SK-N-SH (cell line): ENCODE results near the gene MLLT10. TPM values are rescaled to one million over a fixed set of nuclear protein-coding genes. Genes with fewer than 3 reads are reported as not detected.

ENCODE experiments used
- CTCF ChIA-PET: fragments of 300-600, 350-600 bp; formaldehyde crosslinking; extraction: SDS; loops from one replicate; lab custom pipeline; 2021; lab: Yijun Ruan, JAX
- POLR2A ChIA-PET: fragments of 350-600 bp; sonication (Branson Sonifier 250); formaldehyde crosslinking; extraction: SDS; loops from one replicate; lab custom pipeline; 2020; ENCODE audit warnings: antibody characterized with exemption, inconsistent platforms; lab: Yijun Ruan, JAX
- DNase-seq: peaks from one replicate; pipeline ENCODE4 v3.0.0; 2012
- H2AFZ ChIP-seq: fragments of 200-600 bp; sonication (generic); 2 replicates; pipeline ENCODE4 v1.8.1; 2016; ENCODE audit warnings: antibody characterized with exemption, mild to moderate bottlenecking, low read depth
- H3F3A ChIP-seq: fragments of 200-600 bp; sonication (generic); replicated peaks from 2 replicates; pipeline ENCODE3; 2016; ENCODE audit warnings: antibody characterized with exemption, mild to moderate bottlenecking; ENCODE audit not compliant: insufficient read depth
- H3K27ac ChIP-seq, 2 experiments: fragments of 200-500 bp in 1 of 2; fragments of 200-600 bp in 1 of 2; sonication (Bioruptor generic) in 1 of 2; sonication (generic), shearing (Covaris generic) in 1 of 2; 2 replicates each; pipeline versions ENCODE4 v1.5.1 to v1.6.1; 2014 to 2016; ENCODE audit warnings: low read depth in 2 of 2, inconsistent platforms in 1 of 2, low read length in 1 of 2, mild to moderate bottlenecking in 1 of 2, mixed read lengths in 1 of 2
- H3K27me3 ChIP-seq: fragments of 200-600 bp; sonication (generic), shearing (Covaris generic); 2 replicates; pipeline ENCODE4 v1.6.1; 2016; ENCODE audit warnings: mixed run types; ENCODE audit not compliant: insufficient read depth
- H3K36me3 ChIP-seq, 2 experiments: fragments of 200-500 bp in 1 of 2; fragments of 200-600 bp in 1 of 2; sonication (Bioruptor generic) in 1 of 2; sonication (generic) in 1 of 2; replicated peaks in 1 of 2; 2 replicates each; pipeline versions ENCODE3 to v1.5.1; 2014 to 2016; ENCODE audit warnings: low read length in 1 of 2, mild to moderate bottlenecking in 1 of 2; ENCODE audit not compliant: insufficient read depth in 2 of 2, control insufficient read depth in 1 of 2
- H3K4me1 ChIP-seq, 2 experiments: fragments of 200-500 bp in 1 of 2; fragments of 200-600 bp in 1 of 2; sonication (Bioruptor generic) in 1 of 2; sonication (generic), shearing (Covaris generic) in 1 of 2; 2 replicates each; pipeline versions ENCODE4 v1.5.1 to v1.6.1; 2014 to 2016; ENCODE audit warnings: low read depth in 1 of 2, low read length in 1 of 2, mixed run types in 1 of 2; ENCODE audit not compliant: insufficient read depth in 2 of 2, control insufficient read depth in 1 of 2
- H3K4me2 ChIP-seq: fragments of 200-600 bp; sonication (generic), shearing (Covaris generic); 2 replicates; pipeline ENCODE4 v1.6.1; 2017; ENCODE audit warnings: mixed run types
- H3K4me3 ChIP-seq, 2 experiments: fragments of 200-500 bp in 1 of 2; fragments of 200-600 bp in 1 of 2; sonication (Bioruptor generic) in 1 of 2; sonication (generic), shearing (Covaris generic) in 1 of 2; 2 replicates each; pipeline versions ENCODE4 v1.5.1 to v1.8.1; 2014 to 2016; ENCODE audit warnings: low read depth in 2 of 2, inconsistent platforms in 1 of 2, low read length in 1 of 2, mild to moderate bottlenecking in 1 of 2, mixed read lengths in 1 of 2, moderate library complexity in 1 of 2
- H3K79me2 ChIP-seq: fragments of 200-600 bp; sonication (generic); 2 replicates; pipeline ENCODE4 v1.8.1; 2017; ENCODE audit warnings: mild to moderate bottlenecking; ENCODE audit not compliant: insufficient read depth
- H3K9ac ChIP-seq: fragments of 200-600 bp; sonication (generic); 2 replicates; pipeline ENCODE4 v1.6.1; 2017; ENCODE audit warnings: mixed run types
- H3K9me2 ChIP-seq: fragments of 200-600 bp; sonication (generic); 2 replicates; pipeline ENCODE4 v1.6.1; 2017; ENCODE audit warnings: mixed run types
- H3K9me3 ChIP-seq: fragments of 200-600 bp; sonication (generic); 2 replicates; pipeline ENCODE4 v1.6.1; 2017; ENCODE audit warnings: mixed run types, mild to moderate bottlenecking, moderate library complexity
- H4K20me1 ChIP-seq: fragments of 200-600 bp; sonication (generic); 2 replicates; pipeline ENCODE4 v1.6.1; 2017; ENCODE audit warnings: mild to moderate bottlenecking, mixed run types; ENCODE audit not compliant: insufficient read depth
- CHD2 ChIP-seq: fragments of 150-350 bp; IDR thresholded peaks from 2 replicates; pipeline ENCODE4 v1.6.1; 2018; ENCODE audit warnings: low read length; ENCODE audit not compliant: partially characterized antibody
- FOSL2 ChIP-seq: IDR thresholded peaks from 2 replicates; pipeline ENCODE4 v1.4.0; 2012; ENCODE audit warnings: low read depth, mild to moderate bottlenecking, moderate library complexity, borderline replicate concordance
- FOXJ3 ChIP-seq: sonication (generic); formaldehyde crosslinking; IDR thresholded peaks from 2 replicates; pipeline ENCODE4 v1.5.1; 2020; ENCODE audit warnings: mild to moderate bottlenecking, missing genetic modification reagents
- FOXM1 ChIP-seq: IDR thresholded peaks from 2 replicates; pipeline ENCODE4 v1.4.0; 2012; ENCODE audit warnings: low read depth, mild to moderate bottlenecking
- MEF2A ChIP-seq: IDR thresholded peaks from 2 replicates; pipeline ENCODE4 v1.4.0; 2012; ENCODE audit warnings: low read depth, borderline replicate concordance
- NFIC ChIP-seq: IDR thresholded peaks from 2 replicates; pipeline ENCODE4 v1.4.0; 2012; ENCODE audit warnings: borderline replicate concordance
- NRF1 ChIP-seq: IDR thresholded peaks from 2 replicates; pipeline ENCODE4 v1.6.1; 2012; ENCODE audit warnings: low read depth, mild to moderate bottlenecking, low read length
- RCOR1 ChIP-seq: fragments of 150-350 bp; IDR thresholded peaks from 2 replicates; pipeline ENCODE4 v1.6.1; 2017; ENCODE audit warnings: antibody characterized with exemption, low read length
- RFX5 ChIP-seq: IDR thresholded peaks from 2 replicates; pipeline ENCODE4 v1.6.1; 2012; ENCODE audit warnings: mild to moderate bottlenecking, improper control_type of control experiment, low read length
- RXRA ChIP-seq: IDR thresholded peaks from 2 replicates; pipeline ENCODE4 v1.4.0; 2012; ENCODE audit warnings: low read depth, mild to moderate bottlenecking, borderline replicate concordance
- SIN3A ChIP-seq: IDR thresholded peaks from 2 replicates; pipeline ENCODE4 v1.6.1; 2012; ENCODE audit warnings: low read depth, mild to moderate bottlenecking, low read length, moderate library complexity, borderline replicate concordance
- SMC3 ChIP-seq: IDR thresholded peaks from 2 replicates; pipeline ENCODE4 v1.6.1; 2012; ENCODE audit warnings: low read depth, low read length, improper control_type of control experiment
- TEAD4 ChIP-seq: IDR thresholded peaks from 2 replicates; pipeline ENCODE4 v1.4.0; 2012; ENCODE audit warnings: mild to moderate bottlenecking, borderline replicate concordance; ENCODE audit not compliant: insufficient read depth
- YY1 ChIP-seq: IDR thresholded peaks from 2 replicates; pipeline ENCODE4 v1.4.0; 2012; ENCODE audit warnings: low read depth, mild to moderate bottlenecking
- WGBS: methylation state at CpG from one replicate; pipeline ENCODE4 v1.1.6; 2017; ENCODE audit warnings: low lambda C conversion rate; 5-methylcytosine and 5-hydroxymethylcytosine counted together
- polyA plus RNA-seq, 3 experiments: library from polyadenylated mRNA; depleted of rRNA; stranded (reverse); fragments of >200 nt; gene quantifications; 2 replicates each; pipeline ENCODE4 v1.2.3, GENCODE V29; 2012
- TF ChIP-seq, protein P1 (sequence below): IDR thresholded peaks from 2 replicates; pipeline ENCODE4 v1.4.0; 2012; ENCODE audit warnings: low read depth, borderline replicate concordance
- TF ChIP-seq, protein P2 (sequence below): IDR thresholded peaks from 2 replicates; pipeline ENCODE4 v1.4.0; 2012; ENCODE audit warnings: low read depth
- TF ChIP-seq, protein P3 (sequence below): fragments of 150-350 bp; IDR thresholded peaks from 2 replicates; pipeline ENCODE4 v1.6.1; 2016; ENCODE audit warnings: mild to moderate bottlenecking, low read depth, low read length

MLLT10 gene
- polyA plus RNA-seq, 1 of the 3 experiments (the other 2 are of a cell fraction): 26.0 TPM

DNA sequence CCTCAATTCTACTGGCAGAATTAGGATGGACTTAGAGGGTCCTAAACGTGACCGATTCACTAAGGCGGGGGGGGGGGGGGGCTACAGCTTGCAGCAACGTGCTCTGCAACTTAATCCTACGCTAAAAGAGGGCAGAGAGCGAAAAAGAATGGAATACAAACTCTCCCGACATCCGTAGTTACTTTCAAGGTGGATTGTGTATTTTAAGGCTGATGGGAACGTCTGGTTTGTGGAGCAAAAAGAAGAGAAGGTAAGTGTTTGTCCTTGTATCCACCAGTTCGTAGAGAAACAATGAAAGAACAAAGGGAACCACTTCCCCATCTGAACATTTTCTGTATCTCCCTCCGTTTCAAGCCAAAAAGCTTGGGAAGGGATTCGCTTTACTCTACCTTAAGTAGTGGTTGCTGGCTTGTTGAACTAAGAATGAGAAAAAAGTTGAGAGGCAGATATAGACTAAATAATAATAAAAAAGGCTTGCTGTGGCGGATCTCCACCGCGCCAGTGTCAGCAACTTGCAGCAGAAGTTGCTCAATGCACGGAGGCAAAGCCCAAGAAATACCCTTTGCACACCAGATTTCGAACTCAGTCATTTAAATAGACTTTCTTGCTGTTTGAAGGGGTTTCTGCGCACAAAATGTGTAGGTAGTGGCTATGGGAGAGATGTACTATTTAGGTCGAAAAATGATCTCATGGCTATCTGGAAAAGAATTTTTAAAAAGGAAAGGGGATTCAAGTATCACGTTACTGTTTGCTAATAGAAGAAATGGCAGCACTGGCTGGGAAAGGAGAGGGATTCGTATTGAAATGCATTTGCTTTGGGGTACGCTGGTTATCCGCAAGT is 9.3 kb upstream of the MLLT10 start:
- no peak for DNase-seq

DNA sequence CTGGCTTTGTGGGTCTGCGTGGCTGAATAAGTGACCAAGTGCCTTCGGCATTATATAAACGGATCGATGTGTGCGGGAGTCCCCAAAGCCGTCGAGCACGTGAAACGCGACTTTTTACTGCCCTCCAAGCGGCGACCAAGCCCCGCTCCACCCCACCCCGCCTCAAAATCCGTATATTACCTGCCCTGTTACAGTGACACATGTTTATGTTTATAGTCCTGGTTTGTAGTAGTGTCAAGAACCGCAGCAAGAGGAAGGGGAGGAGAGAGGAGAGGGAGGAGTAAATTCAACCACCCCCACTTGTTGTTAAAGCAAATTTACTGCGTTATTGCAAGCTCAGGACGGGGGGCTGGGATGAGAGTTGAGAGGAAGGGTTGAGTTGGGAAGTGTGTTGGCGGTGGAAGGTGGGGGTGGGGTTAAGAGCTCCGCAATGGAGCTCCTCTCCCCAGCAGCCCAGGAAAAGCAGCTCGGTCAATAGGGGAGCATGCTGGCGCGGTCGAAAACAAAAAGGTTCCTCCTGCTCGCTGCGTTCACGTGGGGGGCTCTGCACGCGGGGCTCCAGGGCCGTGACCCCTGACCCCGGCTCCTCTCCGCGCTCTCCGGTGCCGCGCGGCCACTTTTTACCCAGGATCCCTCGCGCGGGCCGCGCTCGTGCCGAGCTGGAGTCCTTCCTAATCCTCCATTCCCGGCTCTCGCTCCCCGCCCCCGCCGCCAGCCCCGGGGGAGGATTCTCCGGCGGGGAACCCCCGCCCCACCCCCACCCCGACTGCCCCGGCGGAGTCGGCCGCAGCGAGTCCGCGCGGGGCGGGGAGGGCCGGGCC is 8.5 kb upstream of the MLLT10 start, which contains the start of gene SKIDA1:
Gene SKIDA1 (minus strand): TSS at position 316 of the 821 bp plus-strand sequence. CDS start 7,860 bp downstream, outside the sequence.
- Histone ChIP-seq H3K4me3 (peak within 1 kb of the TSS; percentile 70 to 76), H3K9me3 (no peaks in the 10 kb centered on the region), H3K4me1 (peaks cover 28 to 38% of the 10 kb centered on the region in 2 experiments; a peak in 3 of 4 replicates), H3K9ac (peak within 1 kb of the TSS; percentile 94), H4K20me1 (no peaks in the 10 kb centered on the region), H2AFZ (peak within 1 kb of the TSS; percentile 86), H3K36me3 (no peaks in the 10 kb centered on the region), H3K27ac (peak within 1 kb of the TSS; percentile 98 to 99), H3K4me2 (peak within 1 kb of the TSS; percentile 93), H3K79me2 (peaks cover 27% of the 10 kb centered on the region), H3K27me3 (no peaks in the 10 kb centered on the region), H3F3A (peaks cover 52% of the 10 kb centered on the region), H3K9me2 (no peaks in the 10 kb centered on the region)
- WGBS: 1% methylated on average over 28 of the region's 64 CpGs
- POLR2A ChIA-PET: interaction anchor here (0.6 to 3.1 kb wide), 12 partner anchors 7 to 453 kb away, joined by 3 to 26 read pairs (median 4); partner anchors contain the start of gene MLLT10
- DNase-seq: peak; percentile 86
- CTCF ChIA-PET: interaction anchor here (0.6 to 11.1 kb wide), 5 partner anchors 9 to 256 kb away, joined by 3 to 101 read pairs (median 6); no protein-coding TSS in a partner anchor
- TF ChIP-seq RXRA (0 out of 2 replicates have a peak, but pooled peaks have one; percentile 17), RCOR1 (0 out of 2 replicates have a peak, but pooled peaks have one; percentile 44), FOXJ3 (CRISPR knock-in tag) (0 out of 2 replicates have a peak, but pooled peaks have one; percentile 54), NFIC (0 out of 2 replicates have a peak, but pooled peaks have one; percentile 11), YY1 (0 out of 2 replicates have a peak, but pooled peaks have one; percentile 19), SIN3A (peak; percentile 49), RFX5 (no peak), MEF2A (no peak), FOXM1 (no peak), SMC3 (peak; percentile 1; the same call in 1 of the 2 replicates), TEAD4 (no peak), CHD2 (peak; percentile 87)
- TF ChIP-seq, protein P1, sequence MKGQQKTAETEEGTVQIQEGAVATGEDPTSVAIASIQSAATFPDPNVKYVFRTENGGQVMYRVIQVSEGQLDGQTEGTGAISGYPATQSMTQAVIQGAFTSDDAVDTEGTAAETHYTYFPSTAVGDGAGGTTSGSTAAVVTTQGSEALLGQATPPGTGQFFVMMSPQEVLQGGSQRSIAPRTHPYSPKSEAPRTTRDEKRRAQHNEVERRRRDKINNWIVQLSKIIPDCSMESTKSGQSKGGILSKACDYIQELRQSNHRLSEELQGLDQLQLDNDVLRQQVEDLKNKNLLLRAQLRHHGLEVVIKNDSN: no peak
- TF ChIP-seq, protein P2, sequence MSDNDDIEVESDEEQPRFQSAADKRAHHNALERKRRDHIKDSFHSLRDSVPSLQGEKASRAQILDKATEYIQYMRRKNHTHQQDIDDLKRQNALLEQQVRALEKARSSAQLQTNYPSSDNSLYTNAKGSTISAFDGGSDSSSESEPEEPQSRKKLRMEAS: 0 out of 2 replicates have a peak, but pooled peaks have one; percentile 57
- TF ChIP-seq, protein P3, sequence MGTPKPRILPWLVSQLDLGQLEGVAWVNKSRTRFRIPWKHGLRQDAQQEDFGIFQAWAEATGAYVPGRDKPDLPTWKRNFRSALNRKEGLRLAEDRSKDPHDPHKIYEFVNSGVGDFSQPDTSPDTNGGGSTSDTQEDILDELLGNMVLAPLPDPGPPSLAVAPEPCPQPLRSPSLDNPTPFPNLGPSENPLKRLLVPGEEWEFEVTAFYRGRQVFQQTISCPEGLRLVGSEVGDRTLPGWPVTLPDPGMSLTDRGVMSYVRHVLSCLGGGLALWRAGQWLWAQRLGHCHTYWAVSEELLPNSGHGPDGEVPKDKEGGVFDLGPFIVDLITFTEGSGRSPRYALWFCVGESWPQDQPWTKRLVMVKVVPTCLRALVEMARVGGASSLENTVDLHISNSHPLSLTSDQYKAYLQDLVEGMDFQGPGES: no peak

More for the DNA sequence above, 9.3 kb upstream of the MLLT10 start:
- Histone ChIP-seq H3K4me1 (peaks cover 28 to 37% of the 10 kb centered on the region in 2 experiments; a peak in 3 of 4 replicates), H3K27me3 (no peaks in the 10 kb centered on the region), H3F3A (peaks cover 53% of the 10 kb centered on the region), H3K9ac (peak overlapping the region; percentile 94), H3K9me3 (no peaks in the 10 kb centered on the region), H4K20me1 (no peaks in the 10 kb centered on the region), H3K9me2 (no peaks in the 10 kb centered on the region), H3K36me3 (no peaks in the 10 kb centered on the region), H3K4me2 (peak overlapping the region; percentile 93), H2AFZ (peak overlapping the region; percentile 86), H3K4me3 (peak overlapping the region; percentile 70 to 76), H3K79me2 (peaks cover 18% of the 10 kb centered on the region), H3K27ac (peak overlapping the region; percentile 98 to 99)
- ChIA-PET POLR2A (interaction anchor here (0.6 to 3.1 kb wide), 9 partner anchors 9 to 230 kb away, joined by 3 to 26 read pairs (median 5); partner anchors contain the start of gene MLLT10), CTCF (interaction anchor here (0.6 to 11.1 kb wide), 4 partner anchors 8 to 255 kb away, joined by 3 to 101 read pairs (median 8); no protein-coding TSS in a partner anchor)
- WGBS: 6% methylated on average over 23 of the region's 23 CpGs
- TF ChIP-seq NRF1: no peak
- TF ChIP-seq SIN3A: 0 out of 2 replicates have a peak, but pooled peaks have one; percentile 14
- TF ChIP-seq FOXJ3 (CRISPR knock-in tag): no peak
- no peak for TF ChIP-seq MEF2A
- TF ChIP-seq, protein P3: no peak
- TF ChIP-seq, protein P2: no peak
- TF ChIP-seq FOSL2: 0 out of 2 replicates have a peak, but pooled peaks have one; percentile 7
